OCI-LY3 (cell line): ENCODE measurements around the gene TSC22D1.

Experiments
- EZH2phosphoT487 ChIP-seq: fragments of 200-600 bp; shearing (Covaris generic); IDR thresholded peaks from 2 replicates; pipeline ENCODE4 v1.6.1; 2018; ENCODE audit warnings: antibody characterized with exemption, mixed run types, low read depth
- TF ChIP-seq, protein P1 (sequence below): fragments of 200-600, 300-600 bp; sonication (generic); IDR thresholded peaks from 2 replicates; pipeline ENCODE4 v1.5.1; 2014; ENCODE audit warnings: antibody characterized with exemption, low read length, low read depth

DNA sequence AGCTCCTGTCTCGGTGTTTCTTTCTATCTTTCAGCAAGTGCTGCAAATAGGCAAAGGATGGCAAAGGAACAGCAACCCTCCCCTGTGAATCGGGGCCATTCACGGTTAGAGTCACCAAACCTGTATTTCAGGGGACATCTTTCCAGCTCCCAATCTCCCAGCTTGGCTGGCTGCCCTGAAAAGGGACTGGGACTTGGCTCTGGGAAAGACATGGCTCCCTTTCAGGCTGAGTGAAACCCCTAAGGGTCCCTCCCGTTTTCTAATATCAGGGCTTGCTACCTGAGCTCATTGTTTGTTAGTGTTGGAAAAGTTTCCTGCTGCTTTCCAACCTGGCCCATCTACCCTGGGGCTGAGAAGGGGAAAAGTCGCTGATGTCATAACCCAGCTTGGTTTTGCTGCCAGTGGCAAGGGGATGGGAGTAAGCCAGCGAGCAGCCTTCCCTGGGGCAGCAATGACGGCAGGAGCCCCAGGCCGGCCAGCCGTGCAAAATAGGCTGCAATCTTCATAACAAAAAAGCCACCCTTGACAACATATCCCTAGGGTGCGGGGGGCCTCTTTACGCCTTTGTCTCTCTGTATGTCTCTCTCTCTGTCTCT is 172.6 kb downstream of the TSC22D1 start:
- TF ChIP-seq, protein P1, sequence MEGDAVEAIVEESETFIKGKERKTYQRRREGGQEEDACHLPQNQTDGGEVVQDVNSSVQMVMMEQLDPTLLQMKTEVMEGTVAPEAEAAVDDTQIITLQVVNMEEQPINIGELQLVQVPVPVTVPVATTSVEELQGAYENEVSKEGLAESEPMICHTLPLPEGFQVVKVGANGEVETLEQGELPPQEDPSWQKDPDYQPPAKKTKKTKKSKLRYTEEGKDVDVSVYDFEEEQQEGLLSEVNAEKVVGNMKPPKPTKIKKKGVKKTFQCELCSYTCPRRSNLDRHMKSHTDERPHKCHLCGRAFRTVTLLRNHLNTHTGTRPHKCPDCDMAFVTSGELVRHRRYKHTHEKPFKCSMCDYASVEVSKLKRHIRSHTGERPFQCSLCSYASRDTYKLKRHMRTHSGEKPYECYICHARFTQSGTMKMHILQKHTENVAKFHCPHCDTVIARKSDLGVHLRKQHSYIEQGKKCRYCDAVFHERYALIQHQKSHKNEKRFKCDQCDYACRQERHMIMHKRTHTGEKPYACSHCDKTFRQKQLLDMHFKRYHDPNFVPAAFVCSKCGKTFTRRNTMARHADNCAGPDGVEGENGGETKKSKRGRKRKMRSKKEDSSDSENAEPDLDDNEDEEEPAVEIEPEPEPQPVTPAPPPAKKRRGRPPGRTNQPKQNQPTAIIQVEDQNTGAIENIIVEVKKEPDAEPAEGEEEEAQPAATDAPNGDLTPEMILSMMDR: no peak
- TF ChIP-seq EZH2phosphoT487: no peak
